DND-41 (cell line): ENCODE data around the gene PIEZO1.
A peak's percentile ranks its signal among the peaks of the same experiment; 100 is the strongest.

Source experiments
- ATAC-seq: fragments of 200-7000 bp; cut with Tn5 transposase; 3 replicates; pipeline ENCODE4 v1.9.1; 2021; ENCODE audit warnings: low read depth; ENCODE audit not compliant: insufficient read depth
- DNase-seq: peaks from one replicate; pipeline ENCODE4 v3.0.0-alpha.2; 2020
- H2AFZ ChIP-seq: 2 replicates; pipeline ENCODE4 v1.6.0; 2012; ENCODE audit warnings: low read depth, low read length
- H3K27ac ChIP-seq: 2 replicates; pipeline ENCODE4 v1.5.1; 2012; ENCODE audit warnings: low read length, inconsistent platforms
- H3K27me3 ChIP-seq: fragments of 200-600 bp; sonication (generic); 2 replicates; pipeline ENCODE4 v1.6.0; 2012; ENCODE audit warnings: low read length, mild to moderate bottlenecking, inconsistent platforms; ENCODE audit not compliant: insufficient read depth, poor library complexity
- H3K36me3 ChIP-seq: 2 replicates; pipeline ENCODE4 v1.5.1; 2012; ENCODE audit warnings: low read length, inconsistent platforms; ENCODE audit not compliant: insufficient read depth
- H3K4me1 ChIP-seq: 2 replicates; pipeline ENCODE4 v1.5.1; 2012; ENCODE audit warnings: mild to moderate bottlenecking, low read length; ENCODE audit not compliant: insufficient read depth
- H3K4me2 ChIP-seq: 2 replicates; pipeline ENCODE4 v1.6.0; 2012; ENCODE audit warnings: mild to moderate bottlenecking, moderate library complexity, low read length, inconsistent platforms; ENCODE audit not compliant: insufficient read depth
- H3K4me3 ChIP-seq, 2 experiments: fragments of 200-600 bp in 1 of 2; shearing (Covaris generic) in 1 of 2; 2 replicates each; pipeline ENCODE4 v1.5.1; 2012 to 2016; ENCODE audit warnings: inconsistent platforms in 2 of 2, low read length in 2 of 2, mild to moderate bottlenecking in 2 of 2, low read depth in 1 of 2, moderate library complexity in 1 of 2
- H3K79me2 ChIP-seq: 2 replicates; pipeline ENCODE4 v1.6.0; 2012; ENCODE audit warnings: low read length, inconsistent platforms; ENCODE audit not compliant: insufficient read depth
- H3K9ac ChIP-seq: 2 replicates; pipeline ENCODE4 v1.6.0; 2012; ENCODE audit warnings: low read depth, mild to moderate bottlenecking, inconsistent platforms, low read length, moderate library complexity
- H3K9me3 ChIP-seq: 2 replicates; pipeline ENCODE4 v1.5.1; 2012; ENCODE audit warnings: low read length, moderate library complexity, mild to moderate bottlenecking, inconsistent platforms; ENCODE audit not compliant: insufficient read depth, severe bottlenecking
- H4K20me1 ChIP-seq: 2 replicates; pipeline ENCODE4 v1.6.0; 2012; ENCODE audit warnings: low read length; ENCODE audit not compliant: insufficient read depth
- EZH2 ChIP-seq: IDR thresholded peaks from 3 replicates; pipeline ENCODE4 v1.6.1; 2012; ENCODE audit warnings: borderline replicate concordance, low read depth, mild to moderate bottlenecking, moderate library complexity, low read length, inconsistent platforms; ENCODE audit not compliant: severe bottlenecking
- TF ChIP-seq, protein P1 (sequence below): IDR thresholded peaks from 2 replicates; pipeline ENCODE4 v1.5.1; 2012; ENCODE audit warnings: borderline replicate concordance, low read length, moderate library complexity, mild to moderate bottlenecking; ENCODE audit not compliant: poor library complexity, severe bottlenecking; ENCODE audit errors: extremely low read depth

The PIEZO1 gene

DNA sequence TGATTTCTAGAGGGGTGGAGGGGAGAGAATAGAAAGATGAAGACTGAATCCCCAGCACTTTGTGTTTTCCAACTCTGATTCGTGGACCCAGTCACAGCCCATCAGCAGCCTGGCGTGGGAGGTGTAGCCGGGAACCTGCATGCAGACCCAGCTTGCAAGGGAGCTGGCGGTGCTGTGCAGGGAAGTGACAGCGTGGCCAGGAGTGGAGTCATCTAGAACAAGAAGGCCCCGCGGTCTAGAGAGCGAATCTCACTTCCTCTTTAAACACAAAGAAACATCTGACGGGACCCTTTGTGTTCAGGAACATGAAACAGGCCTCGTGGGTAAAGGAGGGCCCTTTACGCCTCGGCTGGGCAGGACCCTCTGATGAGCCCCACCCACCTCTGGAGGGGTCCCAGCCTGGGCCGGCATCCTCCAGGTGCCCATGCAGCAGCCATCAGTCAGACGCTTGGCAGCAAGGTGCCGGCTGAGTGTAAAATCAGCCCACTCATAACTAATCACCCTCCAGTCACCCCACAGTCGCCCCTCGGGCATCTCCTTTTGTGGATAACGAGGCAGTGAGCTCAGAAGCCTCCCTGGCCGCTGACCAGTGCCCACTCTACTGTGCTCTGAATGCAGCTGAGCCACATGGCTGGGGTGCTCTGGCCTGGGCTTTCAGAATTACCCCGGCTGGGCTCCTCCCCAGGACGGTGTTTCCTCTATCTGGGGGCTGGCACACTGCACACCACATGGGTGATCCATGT is 103.1 kb downstream of the PIEZO1 start:
- no peak for TF ChIP-seq EZH2
- TF ChIP-seq, protein P1, sequence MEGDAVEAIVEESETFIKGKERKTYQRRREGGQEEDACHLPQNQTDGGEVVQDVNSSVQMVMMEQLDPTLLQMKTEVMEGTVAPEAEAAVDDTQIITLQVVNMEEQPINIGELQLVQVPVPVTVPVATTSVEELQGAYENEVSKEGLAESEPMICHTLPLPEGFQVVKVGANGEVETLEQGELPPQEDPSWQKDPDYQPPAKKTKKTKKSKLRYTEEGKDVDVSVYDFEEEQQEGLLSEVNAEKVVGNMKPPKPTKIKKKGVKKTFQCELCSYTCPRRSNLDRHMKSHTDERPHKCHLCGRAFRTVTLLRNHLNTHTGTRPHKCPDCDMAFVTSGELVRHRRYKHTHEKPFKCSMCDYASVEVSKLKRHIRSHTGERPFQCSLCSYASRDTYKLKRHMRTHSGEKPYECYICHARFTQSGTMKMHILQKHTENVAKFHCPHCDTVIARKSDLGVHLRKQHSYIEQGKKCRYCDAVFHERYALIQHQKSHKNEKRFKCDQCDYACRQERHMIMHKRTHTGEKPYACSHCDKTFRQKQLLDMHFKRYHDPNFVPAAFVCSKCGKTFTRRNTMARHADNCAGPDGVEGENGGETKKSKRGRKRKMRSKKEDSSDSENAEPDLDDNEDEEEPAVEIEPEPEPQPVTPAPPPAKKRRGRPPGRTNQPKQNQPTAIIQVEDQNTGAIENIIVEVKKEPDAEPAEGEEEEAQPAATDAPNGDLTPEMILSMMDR = no peak
- Histone ChIP-seq H3K4me2 (no peak overlapping the region), H4K20me1 (peaks cover 27% of the 10 kb centered on the region), H3K36me3 (no peaks in the 10 kb centered on the region), H3K9ac (no peak overlapping the region), H3K79me2 (no peaks in the 10 kb centered on the region), H3K4me1 (peaks cover 15% of the 10 kb centered on the region), H3K9me3 (no peaks in the 10 kb centered on the region), H2AFZ (no peak overlapping the region), H3K27me3 (peaks cover 18% of the 10 kb centered on the region), H3K27ac (no peak overlapping the region), H3K4me3 (no peak overlapping the region)
- ATAC-seq (no peak), DNase-seq (peak; percentile 31)

GRCh38 chr16:88681084-88681680 is 103.8 kb downstream of the PIEZO1 start:
- no peak overlapping the region for H3K4me2 ChIP-seq
- DNase-seq (no peak), ATAC-seq (no peak)
- no peak overlapping the region for H3K27ac ChIP-seq
- no peak overlapping the region for H2AFZ ChIP-seq
- TF ChIP-seq, protein P1 = peak; percentile 47
- TF ChIP-seq EZH2 = no peak
- peaks cover 23% of the 10 kb centered on the region for H4K20me1 ChIP-seq
- H3K4me3 ChIP-seq = no peak overlapping the region
- H3K4me1 ChIP-seq = peaks cover 8% of the 10 kb centered on the region
- H3K9me3 ChIP-seq = no peaks in the 10 kb centered on the region
- no peaks in the 10 kb centered on the region for H3K79me2 ChIP-seq
- peaks cover 11% of the 10 kb centered on the region for H3K27me3 ChIP-seq
- no peaks in the 10 kb centered on the region for H3K36me3 ChIP-seq
- no peak overlapping the region for H3K9ac ChIP-seq

DNA sequence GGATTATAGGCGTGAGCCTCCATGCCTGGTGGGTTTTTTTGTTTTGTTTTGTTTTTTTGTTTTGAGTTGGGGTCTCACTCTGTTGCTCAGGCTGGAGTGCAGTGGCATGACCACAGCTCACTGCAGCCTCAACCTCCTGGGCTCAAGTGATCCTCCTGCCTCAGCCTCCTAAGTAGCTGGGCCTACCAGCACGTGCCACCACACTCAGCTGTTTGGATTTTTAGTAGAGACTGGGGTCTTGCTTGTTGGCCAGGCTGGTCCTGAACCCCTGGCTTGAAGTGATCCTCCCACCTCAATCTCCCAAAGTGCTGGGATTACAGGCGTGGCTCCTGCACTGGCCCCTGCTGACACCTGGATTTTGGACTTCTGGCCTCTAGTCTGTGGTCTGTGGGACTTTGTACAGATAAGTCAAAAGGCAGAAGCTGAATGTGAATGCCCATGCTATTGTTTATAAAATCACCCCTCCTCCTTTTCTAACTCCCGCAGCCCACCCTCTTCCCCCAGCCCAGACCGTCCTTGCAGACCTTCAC is 104.4 kb downstream of the PIEZO1 start:
- Histone ChIP-seq H4K20me1 (peaks cover 17% of the 10 kb centered on the region), H3K4me1 (peaks cover 3% of the 10 kb centered on the region), H3K36me3 (no peaks in the 10 kb centered on the region), H3K4me2 (no peak overlapping the region), H3K9me3 (no peaks in the 10 kb centered on the region), H3K27ac (no peak overlapping the region), H2AFZ (no peak overlapping the region), H3K9ac (no peak overlapping the region), H3K27me3 (peaks cover 5% of the 10 kb centered on the region), H3K79me2 (no peaks in the 10 kb centered on the region), H3K4me3 (no peak overlapping the region)
- TF ChIP-seq, protein P1 = no peak
- DNase-seq = no peak
- no peak for ATAC-seq
